Lower lobe of right lung (tissue), 2 donors: ENCODE results near the gene HS1BP3. TPM values are rescaled to one million over a fixed set of nuclear protein-coding genes. Genes with fewer than 3 reads are reported as not detected.

ENCODE experiments used
- ATAC-seq, 2 donors: fragments of 200-7000 bp; cut with Tn5 transposase; one replicate each; pipeline ENCODE4 v1.9.1; 2020 to 2022; ENCODE audit warnings: mild to moderate bottlenecking in 2 of 2, moderate library complexity in 2 of 2
- DNase-seq: peaks from one replicate; pipeline ENCODE4 v3.0.0-alpha.2; 2020
- H3K27ac ChIP-seq: fragments of 200-600 bp; one replicate; pipeline ENCODE4 v1.8.0; 2022
- H3K27me3 ChIP-seq: fragments of 200-600 bp; one replicate; pipeline ENCODE4 v1.8.0; 2022; ENCODE audit warnings: low read depth
- H3K36me3 ChIP-seq: fragments of 200-600 bp; one replicate; pipeline ENCODE4 v1.8.0; 2022; ENCODE audit warnings: mild to moderate bottlenecking
- H3K4me1 ChIP-seq: fragments of 200-600 bp; one replicate; pipeline ENCODE4 v1.8.0; 2022
- H3K4me3 ChIP-seq: fragments of 200-600 bp; one replicate; pipeline ENCODE4 v1.8.0; 2022; ENCODE audit warnings: mild to moderate bottlenecking
- H3K9me3 ChIP-seq: fragments of 200-600 bp; one replicate; pipeline ENCODE4 v1.8.0; 2022
- CTCF ChIP-seq: fragments of 200-600 bp; IDR thresholded peaks from one replicate; pipeline ENCODE4 v1.8.0; 2022; ENCODE audit warnings: antibody characterized with exemption, mild to moderate bottlenecking
- intact Hi-C: fragments of 100-400 bp; cut with DNase I; formaldehyde crosslinking; loops from one replicate; pipeline ENCODE4 v1.11.0; 2022
- total RNA-seq: library from RNA; stranded (reverse); fragmentation: NEBNext Ultra II Directional; extraction: Animal tissue kit (Norgen Biotek cat#: 25700); gene quantifications from one replicate; pipeline ENCODE4 v1.2.1, GENCODE V29; 2021
- donor health status: DM: no; HTN: yes; CAD: no; lungs with severe emphysema.

Gene HS1BP3
- total RNA-seq, 1 donor from 2014 or later = 39.9 TPM

GRCh38 chr2:20592106-20593071 is 58.5 kb downstream of the HS1BP3 start:
- intact Hi-C loops = no loop called here
- peak overlapping the region; percentile 83 for H3K27ac ChIP-seq

GRCh38 chr2:20590704-20591515 is 60.0 kb downstream of the HS1BP3 start:
- Histone ChIP-seq H3K4me3 (no peak overlapping the region), H3K36me3 (no peaks in the 10 kb centered on the region), H3K9me3 (no peaks in the 10 kb centered on the region), H3K27ac (no peak overlapping the region), H3K4me1 (peaks cover 60% of the 10 kb centered on the region), H3K27me3 (no peaks in the 10 kb centered on the region)
- TF ChIP-seq CTCF = no peak
- ATAC-seq (no peak), DNase-seq (peak; percentile 43)
- intact Hi-C loops = no loop called here

More at GRCh38 chr2:20592106-20593071, 58.5 kb downstream of the HS1BP3 start:
- Histone ChIP-seq H3K36me3 (no peaks in the 10 kb centered on the region), H3K27me3 (no peaks in the 10 kb centered on the region), H3K9me3 (no peaks in the 10 kb centered on the region), H3K4me3 (no peak overlapping the region), H3K4me1 (peaks cover 66% of the 10 kb centered on the region)
- peak; percentile 59 for DNase-seq
- TF ChIP-seq CTCF = peak; percentile 15
- ATAC-seq = no peak

- DNase-seq (peak; percentile 50), ATAC-seq (no peak)
- Histone ChIP-seq H3K36me3 (no peaks in the 10 kb centered on the region), H3K9me3 (no peaks in the 10 kb centered on the region), H3K27me3 (no peaks in the 10 kb centered on the region), H3K27ac (no peak overlapping the region), H3K4me1 (peaks cover 60% of the 10 kb centered on the region), H3K4me3 (no peak overlapping the region)
- no peak for TF ChIP-seq CTCF
- intact Hi-C loops = no loop called here
Measured at GRCh38 chr2:20589975-20590703, 60.8 kb downstream of the HS1BP3 start.

- no peak for TF ChIP-seq CTCF
- H3K4me3 ChIP-seq = no peak overlapping the region
- ATAC-seq (no peak), DNase-seq (no peak)
- H3K4me1 ChIP-seq = peaks cover 60% of the 10 kb centered on the region
- H3K27me3 ChIP-seq = no peaks in the 10 kb centered on the region
- H3K9me3 ChIP-seq = no peaks in the 10 kb centered on the region
- H3K27ac ChIP-seq = no peak overlapping the region
- intact Hi-C loops = no loop called here
- no peaks in the 10 kb centered on the region for H3K36me3 ChIP-seq
Measured at GRCh38 chr2:20588918-20589871, 61.7 kb downstream of the HS1BP3 start.
